DLD1 (cell line): Measurements from ENCODE around the gene RABL6.
"Not testable (repeated sequence)": the region's sequence is repeated elsewhere in the genome, so short reads cannot be mapped to it uniquely, and the experiment has no call there.

Experiments
- in situ Hi-C: cut with HindIII; loops from 2 replicates; pipeline ENCODE4 v1.10.0; 2017; ENCODE audit warnings: low sequenced_read_pairs

RABL6 gene

DNA sequence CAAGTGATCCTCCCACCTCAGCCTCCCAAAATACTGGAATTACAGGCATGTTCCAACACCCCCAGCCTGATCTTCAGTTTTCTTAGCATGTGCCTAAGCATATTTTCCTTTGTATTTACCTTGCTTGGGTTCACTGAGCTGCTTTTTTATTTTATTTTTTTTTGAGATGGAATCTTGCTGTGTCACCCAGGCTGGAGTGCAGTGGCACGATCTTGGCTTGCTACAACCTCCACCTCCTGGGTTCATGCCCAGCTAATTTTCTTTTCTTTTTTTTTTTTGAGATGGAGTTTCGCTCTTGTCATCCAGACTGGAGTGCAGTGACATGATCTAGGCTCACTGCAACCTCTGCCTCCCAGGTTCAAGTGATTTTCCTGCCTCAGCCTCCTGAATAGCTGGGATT lies 61.9 kb downstream of the RABL6 start:
- in situ Hi-C loops, result not testable (repeated sequence)

DNA sequence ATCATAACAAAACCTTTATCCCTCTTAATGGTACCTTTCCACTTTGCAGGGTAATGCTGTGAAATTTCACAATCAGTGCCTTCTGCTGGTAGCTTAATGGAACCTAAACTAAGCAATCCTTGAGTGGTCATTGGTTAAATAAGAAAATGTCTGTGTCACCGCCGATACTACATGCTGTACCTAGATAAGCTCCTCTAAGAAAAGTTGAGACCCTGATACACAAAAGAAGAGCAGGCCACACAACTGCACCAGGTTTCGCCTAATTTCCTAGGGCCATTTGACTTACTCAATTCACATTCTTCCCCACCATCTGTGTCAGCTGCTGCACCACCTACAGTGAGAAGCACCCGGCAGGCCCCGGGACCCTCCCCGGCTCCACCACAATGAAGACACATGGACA lies 67.4 kb downstream of the RABL6 start:
- in situ Hi-C loops, result no loop called here

DNA sequence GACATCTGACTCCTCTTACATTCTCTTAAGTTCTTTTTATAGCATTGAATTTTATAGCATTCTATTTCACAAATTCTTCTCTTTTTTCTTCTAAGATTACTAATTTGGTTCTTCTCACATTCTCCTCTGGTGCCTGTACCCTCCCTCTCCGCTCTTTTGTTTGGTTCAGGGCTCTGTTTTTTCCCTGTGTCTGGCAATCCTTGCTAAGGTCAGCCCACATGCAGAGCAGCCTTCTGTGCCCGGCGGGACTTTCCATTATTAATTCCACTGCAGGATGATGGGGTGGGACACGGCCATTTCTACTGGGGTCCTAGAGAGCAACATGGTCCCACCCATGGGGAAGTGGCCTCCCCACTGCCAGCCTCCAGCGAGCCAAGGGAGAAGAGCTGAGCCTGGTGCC lies 68.7 kb downstream of the RABL6 start:
- in situ Hi-C loops, result no loop called here

DNA sequence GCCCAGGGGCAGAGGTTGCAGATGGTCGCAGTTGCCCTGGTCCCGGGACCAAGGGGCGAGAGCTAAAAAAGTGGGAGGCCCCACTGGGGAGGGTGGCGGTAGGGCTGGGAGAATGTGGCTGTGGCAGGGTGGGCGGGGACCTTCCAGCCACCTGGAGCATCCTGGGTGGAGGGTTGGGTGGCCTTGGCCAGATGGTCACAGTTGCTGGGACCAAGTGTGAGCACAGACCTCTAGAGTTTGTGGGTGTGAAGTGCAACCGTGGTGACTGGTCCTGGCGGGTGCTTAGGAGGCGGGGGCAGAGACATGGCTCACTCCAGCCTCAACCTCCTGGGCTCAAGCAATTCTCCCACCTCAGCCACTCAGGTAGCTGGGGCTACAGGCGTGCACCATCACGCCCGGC lies 72.9 kb downstream of the RABL6 start:
- in situ Hi-C loops, result loop anchor here (10.0 kb wide), 1 partner anchor 54 kb away; no protein-coding TSS in a partner anchor

DNA sequence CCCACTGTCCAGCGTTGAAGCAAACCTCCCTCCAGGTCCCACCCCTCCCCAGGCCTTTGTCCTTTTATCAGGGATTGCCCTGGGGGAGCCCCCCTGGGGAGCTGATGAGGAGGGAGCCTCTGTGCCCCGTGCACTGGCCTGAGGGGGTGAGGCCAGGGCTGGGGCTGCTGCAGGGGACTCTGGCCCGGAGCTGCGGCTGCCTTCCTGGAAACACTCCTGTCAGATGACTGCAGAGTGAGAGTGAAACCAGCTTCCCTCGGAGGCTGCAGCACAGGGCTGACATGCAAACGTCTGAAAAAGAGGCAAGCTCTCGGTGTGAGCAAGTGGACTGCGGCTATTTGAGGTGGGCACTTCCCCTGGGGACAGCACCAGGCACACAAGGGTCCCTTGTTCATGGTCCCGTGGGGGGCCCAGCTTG lies 74.0 kb downstream of the RABL6 start:
- in situ Hi-C loops, result loop anchor here (10.0 kb wide), 1 partner anchor 53 kb away; no protein-coding TSS in a partner anchor

DNA sequence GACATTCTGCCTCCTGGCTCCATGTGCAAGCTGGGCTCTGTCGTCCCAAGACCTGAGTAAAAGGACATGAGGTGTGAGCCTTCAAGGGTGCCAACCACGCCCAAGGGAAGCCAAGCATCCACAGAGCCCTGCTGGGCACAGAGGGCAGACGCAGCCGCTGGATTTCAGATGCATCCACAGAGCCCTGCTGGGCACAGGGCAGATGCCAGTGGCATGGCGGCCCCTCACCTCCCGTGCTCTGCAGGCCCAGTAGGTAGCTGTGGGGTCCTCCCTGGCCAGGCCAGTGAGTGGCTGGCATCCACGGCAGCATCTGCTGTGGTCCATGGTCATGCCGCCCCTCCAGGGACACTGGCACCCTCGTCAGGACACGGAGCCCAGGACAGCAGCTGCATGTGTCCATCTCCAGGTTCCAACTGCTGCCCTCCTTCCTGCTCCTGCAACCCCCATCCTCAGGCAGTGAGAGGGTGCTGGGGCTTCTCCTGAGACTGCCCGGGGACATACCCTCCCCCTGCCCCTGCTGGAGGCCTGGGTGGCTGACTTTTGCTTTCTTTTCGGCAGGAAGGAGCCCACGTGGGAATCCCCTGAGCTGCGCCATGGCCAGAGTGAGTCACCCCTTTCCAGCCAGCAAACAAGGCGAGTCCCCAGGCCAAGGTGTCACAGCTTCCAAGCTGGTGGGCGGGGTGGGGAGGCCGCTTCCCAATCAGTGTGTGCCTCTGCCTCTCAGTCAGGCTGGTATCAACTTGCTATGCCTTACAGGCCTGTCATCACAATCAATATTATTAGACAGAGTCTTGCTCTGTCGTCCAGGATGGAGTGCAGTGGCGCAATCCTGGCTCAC lies 74.6 kb downstream of the RABL6 start:
- in situ Hi-C loops, result loop anchor here (10.0 kb wide), 1 partner anchor 52 kb away; no protein-coding TSS in a partner anchor

DNA sequence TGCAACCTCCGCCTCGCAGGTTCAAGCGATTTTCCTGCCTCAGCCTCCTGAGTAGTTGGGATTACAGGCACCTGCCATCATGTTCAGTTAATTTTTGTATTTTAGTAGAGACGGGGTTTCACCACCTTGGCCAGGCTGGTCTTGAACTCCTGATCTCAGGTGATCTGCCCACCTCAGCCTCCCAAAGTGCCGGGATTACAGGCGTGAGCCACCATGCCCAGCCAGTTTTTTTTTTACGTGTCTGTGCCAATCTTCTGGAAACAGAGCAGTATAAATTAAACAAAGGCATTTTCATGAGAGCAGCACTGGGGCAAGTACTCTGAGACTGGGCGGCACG lies 75.2 kb downstream of the RABL6 start:
- in situ Hi-C loops, result loop anchor here (10.0 kb wide), 1 partner anchor 52 kb away; no protein-coding TSS in a partner anchor

DNA sequence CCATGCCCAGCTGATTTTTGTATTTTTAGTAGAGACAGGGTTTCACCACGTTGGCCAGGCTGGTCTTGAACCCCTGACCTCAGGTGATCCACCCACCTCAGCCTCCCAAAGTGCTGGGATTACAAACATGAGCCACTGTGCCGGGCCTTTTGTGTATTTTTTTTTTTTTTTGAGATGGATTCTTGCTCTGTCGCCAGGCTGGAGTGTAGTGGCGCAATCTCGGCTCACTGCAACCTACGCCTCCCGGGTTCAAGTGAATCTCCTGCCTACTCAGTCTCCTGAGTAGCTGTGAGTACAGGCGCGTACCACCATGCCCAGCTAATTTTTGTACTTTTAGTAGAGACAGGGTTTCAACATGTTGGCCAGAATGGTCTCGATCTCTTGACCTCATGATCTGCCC lies 75.9 kb downstream of the RABL6 start:
- in situ Hi-C loops, result loop anchor here (10.0 kb wide), 1 partner anchor 51 kb away; no protein-coding TSS in a partner anchor

DNA sequence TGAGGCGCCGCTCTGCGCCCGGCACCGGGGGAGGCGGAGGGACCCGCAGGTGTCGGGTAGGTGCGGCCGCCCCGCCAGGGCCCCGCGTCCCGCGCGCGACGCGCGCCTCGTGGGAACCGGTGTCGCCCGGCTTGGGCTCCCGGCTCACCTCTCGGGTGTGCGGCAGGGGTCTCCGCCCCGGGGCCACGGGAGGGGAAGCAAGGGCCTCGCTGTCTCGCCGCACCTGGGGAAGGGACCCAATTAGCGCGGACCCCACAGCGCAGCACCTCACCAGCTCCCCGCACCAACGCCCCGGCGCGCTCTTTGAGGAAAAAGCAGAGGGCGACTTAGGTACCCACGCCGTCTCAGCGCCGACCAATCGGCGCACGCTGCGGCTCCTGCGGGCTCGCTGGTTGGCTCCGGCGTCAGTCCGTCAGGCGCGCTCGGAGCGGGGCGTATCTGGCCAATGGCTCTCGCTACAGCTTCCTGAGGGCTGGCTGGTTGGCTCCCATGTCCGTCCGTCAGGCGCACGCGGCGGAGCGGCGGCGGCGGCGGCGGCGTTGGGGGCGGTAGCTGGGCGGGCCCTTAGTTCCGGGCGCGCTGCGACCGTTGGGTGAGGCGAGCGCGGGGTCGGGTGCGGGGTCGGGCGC lies 78.3 kb downstream of the RABL6 start, which contains the start of gene TRAF2:
TRAF2 (plus strand) TSS at position 567 of the 629 bp plus-strand sequence. CDS start 12,225 bp downstream, outside the sequence.
- in situ Hi-C loops, result loop anchor here (10.0 kb wide), 1 partner anchor 49 kb away; no protein-coding TSS in a partner anchor

DNA sequence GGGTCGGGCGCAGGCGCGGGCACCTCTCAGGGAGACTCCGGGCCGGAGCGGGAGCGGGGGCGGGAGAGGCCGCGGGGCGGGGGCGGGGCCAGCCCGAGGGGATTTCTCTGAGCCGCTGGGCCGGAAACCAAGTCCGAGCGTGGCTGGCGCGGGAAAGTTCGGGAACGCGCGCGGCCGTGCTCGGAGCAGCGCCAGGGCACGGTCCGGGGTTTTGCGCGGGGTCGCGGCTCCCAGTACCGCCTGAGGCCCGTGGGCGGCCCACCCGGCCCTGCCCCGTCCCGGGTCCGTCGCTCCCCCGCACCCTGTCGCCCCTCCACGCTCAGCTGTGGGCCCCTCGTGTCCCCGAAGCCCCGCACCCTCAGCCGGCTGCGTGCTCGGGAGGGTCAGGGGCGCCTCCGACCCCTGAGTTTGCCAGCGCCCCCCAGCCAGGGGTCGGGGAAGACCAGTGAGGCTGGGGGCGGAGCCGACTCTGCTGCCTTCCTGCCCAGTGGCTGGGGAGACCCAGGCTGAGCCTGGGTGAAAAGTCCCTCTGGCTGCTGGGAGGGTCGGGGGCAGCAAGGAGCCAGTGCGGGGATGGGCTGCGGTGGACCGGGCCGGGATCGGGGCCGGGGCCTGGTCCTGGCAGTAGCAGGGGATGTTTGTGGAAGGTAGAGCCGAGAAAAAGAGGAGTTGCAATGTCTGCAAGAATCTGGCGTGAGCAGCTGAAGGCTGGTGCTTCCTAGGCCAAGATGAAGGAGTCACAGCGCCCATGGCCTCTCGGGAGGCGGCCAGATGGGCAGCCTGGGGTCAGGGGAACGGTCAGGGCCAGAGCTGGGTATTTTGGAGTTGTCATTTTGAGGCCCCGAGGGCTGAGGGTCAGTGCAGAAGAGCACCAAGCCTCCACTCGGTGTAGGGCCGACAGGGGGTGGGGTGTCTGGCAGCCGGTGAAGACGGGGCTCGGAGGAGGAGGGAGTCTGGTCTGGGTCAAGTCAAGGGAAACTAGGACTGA lies 79.2 kb downstream of the RABL6 start:
- in situ Hi-C loops, result loop anchor here (10.0 kb wide), 1 partner anchor 48 kb away; no protein-coding TSS in a partner anchor

DNA sequence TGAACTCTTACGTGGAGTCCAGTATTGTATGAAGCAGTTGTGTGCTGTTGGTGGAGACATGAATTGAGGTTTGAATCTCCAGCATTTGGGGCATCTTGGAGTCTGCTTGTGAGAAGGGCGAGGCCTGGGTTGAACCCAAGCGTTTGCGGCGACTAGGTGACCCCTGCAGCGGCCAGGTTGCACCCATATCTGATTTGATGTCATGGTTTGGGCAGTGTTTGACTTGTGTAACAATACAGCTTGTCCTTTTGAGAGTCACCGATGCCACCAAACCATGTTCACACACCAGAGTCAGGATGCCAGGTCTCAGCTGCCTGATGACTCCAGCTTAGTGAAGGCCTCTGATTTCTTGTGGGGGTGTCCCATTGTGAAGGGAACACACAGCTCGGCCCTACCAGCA lies 80.7 kb downstream of the RABL6 start:
- in situ Hi-C loops, result loop anchor here (10.0 kb wide), 1 partner anchor 46 kb away; no protein-coding TSS in a partner anchor

DNA sequence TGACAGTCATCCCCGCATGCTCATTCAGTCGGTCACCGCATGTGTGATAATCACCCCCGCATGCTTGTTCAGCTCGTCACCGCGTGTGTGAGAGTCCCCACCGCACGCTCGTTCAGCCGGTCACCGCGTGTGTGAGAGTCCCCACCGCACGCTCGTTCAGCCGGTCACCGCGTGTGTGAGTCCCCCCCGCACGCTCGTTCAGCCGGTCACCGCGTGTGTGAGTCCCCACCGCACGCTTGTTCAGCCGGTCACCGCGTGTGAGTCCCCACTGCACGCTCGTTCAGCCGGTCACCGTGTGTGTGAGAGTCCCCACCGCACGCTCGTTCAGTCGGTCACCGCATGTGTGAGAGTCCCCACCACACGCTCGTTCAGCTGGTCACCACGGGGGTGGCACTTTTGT lies 82.1 kb downstream of the RABL6 start:
- in situ Hi-C loops, result loop anchor here (10.0 kb wide), 1 partner anchor 45 kb away; no protein-coding TSS in a partner anchor

DNA sequence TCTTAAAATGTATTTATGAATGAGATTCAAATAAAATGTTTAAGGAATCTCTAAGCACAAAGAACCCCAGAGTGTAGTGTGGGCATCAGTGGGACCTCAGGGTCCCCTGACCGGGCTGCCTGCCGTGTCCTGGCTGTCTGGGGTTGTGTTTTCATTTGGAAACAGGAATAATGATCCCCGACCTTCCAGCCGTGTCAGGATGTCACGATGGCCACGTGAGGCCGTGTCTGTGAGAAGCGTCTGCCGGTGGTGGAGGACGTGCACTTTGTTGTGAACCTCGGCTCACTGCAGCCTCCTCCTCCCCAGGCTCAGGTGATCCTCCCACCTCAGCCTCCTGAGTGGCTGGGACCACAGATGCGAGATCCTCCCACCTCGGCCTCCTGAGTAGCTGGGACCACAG lies 82.9 kb downstream of the RABL6 start:
- in situ Hi-C loops, result no loop called here
